DMS53 treated with DMSO at 0.1 percent for 48 hours (cell line): ENCODE results near the gene OS9.
"Not testable (repeated sequence)": the region's sequence is repeated elsewhere in the genome, so short reads cannot be mapped to it uniquely, and the experiment has no call there.

ENCODE experiments used
- DNase-seq: peaks from one replicate; lab custom pipeline; 2025; ENCODE audit not compliant: unreplicated experiment; lab: John Stamatoyannopoulos, UW

Gene OS9

GRCh38 chr12:57693659-57694458 is at the start of gene OS9:
OS9 (plus strand) TSS chr12:57694132; CDS start chr12:57694162, 30 bp downstream.
- DNase-seq, result peak; percentile 100

- DNase-seq, result not testable (repeated sequence)
These were observed 47.8 kb upstream of the OS9 start for GRCh38 chr12:57645990-57646658.

- not testable (repeated sequence) for DNase-seq
These were observed 47.3 kb upstream of the OS9 start for GRCh38 chr12:57646659-57647049.

- DNase-seq, result no peak
These were observed 39.9 kb upstream of the OS9 start for GRCh38 chr12:57654042-57654441.

GRCh38 chr12:57655541-57656240 is 38.2 kb upstream of the OS9 start:
- no peak for DNase-seq

GRCh38 chr12:57656408-57656807 is 37.5 kb upstream of the OS9 start:
- DNase-seq, result not testable (repeated sequence)

- no peak for DNase-seq
These were observed 36.2 kb upstream of the OS9 start for GRCh38 chr12:57657744-57658143.

- no peak for DNase-seq
These were observed 35.0 kb upstream of the OS9 start for GRCh38 chr12:57658890-57659289.

GRCh38 chr12:57661376-57661775 is 32.6 kb upstream of the OS9 start:
- no peak for DNase-seq

GRCh38 chr12:57665066-57665820 is 28.7 kb upstream of the OS9 start:
- DNase-seq, result not testable (repeated sequence)

GRCh38 chr12:57666897-57667296 is 27.0 kb upstream of the OS9 start:
- DNase-seq, result no peak

GRCh38 chr12:57669691-57670090 is 24.2 kb upstream of the OS9 start:
- DNase-seq, result not testable (repeated sequence)

- not testable (repeated sequence) for DNase-seq
These were observed 22.1 kb upstream of the OS9 start for GRCh38 chr12:57671811-57672210.

- DNase-seq, result no peak
These were observed 21.1 kb upstream of the OS9 start for GRCh38 chr12:57672801-57673200.

GRCh38 chr12:57674691-57675090 is 19.2 kb upstream of the OS9 start:
- no peak for DNase-seq

GRCh38 chr12:57677947-57678346 is 16.0 kb upstream of the OS9 start:
- not testable (repeated sequence) for DNase-seq

GRCh38 chr12:57679697-57680096 is 14.2 kb upstream of the OS9 start:
- no peak for DNase-seq

- DNase-seq, result no peak
These were observed 6.1 kb upstream of the OS9 start for GRCh38 chr12:57687862-57688261.

- no peak for DNase-seq
These were observed 5.0 kb upstream of the OS9 start for GRCh38 chr12:57688931-57689330.

GRCh38 chr12:57692500-57692899 is 1.4 kb upstream of the OS9 start:
- DNase-seq, result no peak

- DNase-seq, result no peak
These were observed 644 bp upstream of the OS9 start for GRCh38 chr12:57693317-57693658.
